Measurements from ENCODE around the gene KMO.

- no peak for TF ChIP-seq CEBPB (IDR thresholded peaks at IDR 0.05; ENCODE audit: low read depth, low read length)
- TF ChIP-seq USF2 (IDR thresholded peaks at IDR 0.05; ENCODE audit: low read length) = no peak
- no peak for TF ChIP-seq CTCF (IDR thresholded peaks at IDR 0.05; ENCODE audit: control extremely low read depth in 1 of 3, insufficient read depth in 1 of 3, low read depth in 1 of 3, low read length in 3 of 3)
- TF ChIP-seq EZH2 (IDR thresholded peaks at IDR 0.05; ENCODE audit: low read depth, low read length, severe bottlenecking) = no peak
- TF ChIP-seq TAF1 (IDR thresholded peaks at IDR 0.05; ENCODE audit: low read depth, low read length) = no peak
- no peak for TF ChIP-seq KDM4A (IDR thresholded peaks at IDR 0.05; ENCODE audit: low read depth, low read length, severe bottlenecking)
- no peak for TF ChIP-seq MAX (IDR thresholded peaks at IDR 0.05)
- TF ChIP-seq POLR2AphosphoS5 (IDR thresholded peaks at IDR 0.05; ENCODE audit: low read depth, low read length) = no peak
- TF ChIP-seq ASH2L (IDR thresholded peaks at IDR 0.05; ENCODE audit: low read length) = no peak
Observed at GRCh38 chr1:241608379-241609033, 76.3 kb downstream of the KMO start.
